Measurements from ENCODE around the gene EMILIN1. TPM values are rescaled to one million over a fixed set of nuclear protein-coding genes. Genes with fewer than 3 reads are reported as not detected.

The EMILIN1 gene
- total RNA-seq, result under 1 TPM; 0.75 to 0.79 TPM

- ATAC-seq (no peak), DNase-seq (no peak)
- CTCF ChIA-PET, result no interaction called here
- Mint-ChIP-seq H3K4me3 (no peak within 1 kb of the TSS), H3K9me3 (ENCODE audit: low read depth) (no peaks in the 10 kb centered on the region), H3K4me1 (peaks cover 45% of the 10 kb centered on the region), H3K36me3 (no peaks in the 10 kb centered on the region), H3K27ac (no peak within 1 kb of the TSS), H3K27me3 (no peaks in the 10 kb centered on the region)
Measured at GRCh38 chr2:27078267-27079194, at the start of gene EMILIN1. EMILIN1 (plus strand) TSS chr2:27078615; CDS start chr2:27079066, 451 bp downstream.

DNA sequence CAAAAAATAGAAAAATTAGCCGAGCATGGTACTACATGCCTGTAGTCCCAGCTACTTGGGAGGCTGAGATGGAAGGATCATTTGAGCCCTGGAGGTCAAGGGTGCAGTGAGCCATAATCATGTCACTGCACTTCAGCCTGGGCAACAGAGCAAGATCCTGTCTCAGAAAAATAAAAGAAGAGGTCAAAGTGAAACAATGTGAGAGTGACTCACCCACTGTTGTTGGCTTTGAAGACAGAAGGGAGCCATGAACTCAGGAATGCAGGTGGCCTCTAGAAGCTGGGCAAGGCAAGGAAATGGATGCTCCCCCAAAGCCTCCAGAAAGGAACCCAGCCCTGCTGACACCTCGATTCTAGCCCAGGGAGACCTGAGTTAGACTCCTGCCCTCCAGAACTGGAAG, 49.4 kb upstream of the EMILIN1 start:
- Mint-ChIP-seq H3K4me1 (peaks cover 48% of the 10 kb centered on the region), H3K4me3 (no peak overlapping the region), H3K27me3 (no peaks in the 10 kb centered on the region), H3K36me3 (peaks cover 11% of the 10 kb centered on the region), H3K9me3 (ENCODE audit: low read depth) (no peaks in the 10 kb centered on the region), H3K27ac (no peak overlapping the region)
- CTCF ChIA-PET, result interaction anchor here (1.1 to 2.8 kb wide), 2 partner anchors 12 to 67 kb away, joined by 3 to 8 read pairs; no protein-coding TSS in a partner anchor
- ATAC-seq (no peak), DNase-seq (no peak)

DNA sequence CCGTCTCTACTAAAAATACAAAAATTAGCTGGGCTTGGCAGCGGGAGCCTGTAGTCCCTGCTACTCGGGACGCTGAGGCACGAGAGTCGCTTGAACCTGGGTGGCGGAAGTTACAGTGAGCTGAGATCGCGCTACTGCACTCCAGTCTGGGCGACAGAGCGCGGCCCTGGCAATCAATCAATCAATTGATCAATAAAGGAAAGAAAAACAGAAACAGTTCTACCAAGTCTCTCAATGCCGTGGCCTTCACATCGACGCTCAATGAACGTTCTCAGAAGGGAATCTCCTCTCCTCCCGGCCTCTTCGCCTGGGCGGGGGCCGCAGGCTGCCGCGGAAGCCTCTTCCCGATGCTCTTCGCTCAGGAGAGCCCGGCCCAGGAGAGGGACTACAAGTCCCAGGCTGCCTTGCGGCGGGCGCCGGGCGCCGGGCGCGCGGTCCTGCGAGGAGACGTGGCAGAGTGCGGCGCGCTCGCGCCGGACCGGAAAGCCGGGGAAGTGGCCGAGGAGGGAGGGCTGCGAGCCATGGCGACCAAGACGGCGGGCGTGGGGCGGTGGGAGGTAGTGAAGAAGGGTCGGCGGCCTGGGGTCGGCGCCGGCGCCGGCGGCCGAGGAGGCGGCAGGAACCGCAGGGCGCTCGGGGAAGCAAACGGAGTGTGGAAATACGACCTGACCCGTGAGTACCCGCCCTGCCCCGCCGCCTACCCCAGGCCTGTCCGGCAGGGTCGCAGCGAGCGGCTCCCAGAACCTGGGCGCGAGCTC, 45.7 kb upstream of the EMILIN1 start, which contains the start of gene TMEM214:
TMEM214 (plus strand) TSS at position 471 of the 758 bp plus-strand sequence; CDS start at position 522, 51 bp downstream.
- peak within 1 kb of the TSS; percentile 87 for H3K27ac Mint-ChIP-seq
- peak; percentile 89 for DNase-seq
- no peaks in the 10 kb centered on the region for H3K9me3 Mint-ChIP-seq (ENCODE audit: low read depth)
- ATAC-seq, result peak; percentile 99
- CTCF ChIA-PET, result interaction anchor here (0.9 to 3.7 kb wide), 7 partner anchors 16 to 271 kb away, joined by 3 to 16 read pairs (median 4); partner anchors contain the start of gene AGBL5
- peaks cover 34% of the 10 kb centered on the region for H3K36me3 Mint-ChIP-seq
- no peaks in the 10 kb centered on the region for H3K27me3 Mint-ChIP-seq
- H3K4me1 Mint-ChIP-seq, result peaks cover 59% of the 10 kb centered on the region
- H3K4me3 Mint-ChIP-seq, result peak within 1 kb of the TSS; percentile 92

DNA sequence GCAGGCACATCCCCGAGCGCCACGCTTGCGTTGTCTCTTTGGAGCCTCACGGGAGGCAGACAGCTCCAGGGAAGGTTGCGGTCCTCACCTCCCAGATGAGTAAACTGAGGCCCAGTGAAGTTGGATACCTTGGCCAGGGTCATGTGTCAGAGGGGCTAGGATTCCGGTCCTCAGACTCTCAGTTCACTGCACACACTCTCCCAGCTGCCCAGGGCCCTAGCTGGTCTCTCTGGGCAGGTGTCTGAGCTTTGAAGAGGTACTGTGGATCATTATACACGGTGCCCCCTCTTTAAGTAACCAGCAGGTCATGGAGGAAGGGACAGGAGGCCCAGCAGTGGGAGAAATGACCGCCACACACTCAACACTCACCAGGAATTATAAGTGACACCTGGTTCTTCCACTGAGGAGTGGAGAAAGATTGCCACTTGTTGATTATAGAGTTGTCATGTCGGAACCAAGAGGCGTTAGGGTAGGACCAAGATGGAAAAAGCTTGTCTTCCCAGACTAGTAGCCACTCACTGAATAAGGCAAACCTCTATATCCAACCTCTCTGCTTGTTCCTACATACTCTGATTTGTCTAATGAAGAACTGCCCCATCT, 45.1 kb upstream of the EMILIN1 start:
- CTCF ChIA-PET, result interaction anchor here (0.9 to 3.7 kb wide), 7 partner anchors 13 to 270 kb away, joined by 3 to 16 read pairs (median 4); partner anchors contain the start of gene AGBL5
- ATAC-seq (peak; percentile 8), DNase-seq (no peak)
- Mint-ChIP-seq H3K4me1 (peaks cover 56% of the 10 kb centered on the region), H3K9me3 (ENCODE audit: low read depth) (no peaks in the 10 kb centered on the region), H3K27ac (peak overlapping the region; percentile 87), H3K4me3 (peak overlapping the region; percentile 92), H3K36me3 (peaks cover 35% of the 10 kb centered on the region), H3K27me3 (no peaks in the 10 kb centered on the region)

- H3K4me1 Mint-ChIP-seq, result peaks cover 36% of the 10 kb centered on the region
- H3K36me3 Mint-ChIP-seq, result peaks cover 40% of the 10 kb centered on the region
- no peak overlapping the region for H3K27ac Mint-ChIP-seq
Measured at GRCh38 chr2:27038012-27038411, 40.4 kb upstream of the EMILIN1 start.

GRCh38 chr2:27038631-27039339, 39.6 kb upstream of the EMILIN1 start:
- ATAC-seq (no peak), DNase-seq (no peak)
- Mint-ChIP-seq H3K27me3 (no peaks in the 10 kb centered on the region), H3K4me1 (peaks cover 30% of the 10 kb centered on the region), H3K27ac (no peak overlapping the region), H3K36me3 (peaks cover 40% of the 10 kb centered on the region), H3K4me3 (no peak overlapping the region), H3K9me3 (ENCODE audit: low read depth) (no peaks in the 10 kb centered on the region)
- CTCF ChIA-PET, result interaction anchor here (2.1 kb wide), 1 partner anchor 77 kb away, joined by 8 read pairs; no protein-coding TSS in a partner anchor

More at GRCh38 chr2:27038012-27038411, 40.4 kb upstream of the EMILIN1 start:
- Mint-ChIP-seq H3K9me3 (ENCODE audit: low read depth) (no peaks in the 10 kb centered on the region), H3K27me3 (no peaks in the 10 kb centered on the region), H3K4me3 (no peak overlapping the region)
- no peak for DNase-seq
- ATAC-seq, result no peak
- CTCF ChIA-PET, result interaction anchor here (2.1 kb wide), 1 partner anchor 76 kb away, joined by 8 read pairs; no protein-coding TSS in a partner anchor

DNA sequence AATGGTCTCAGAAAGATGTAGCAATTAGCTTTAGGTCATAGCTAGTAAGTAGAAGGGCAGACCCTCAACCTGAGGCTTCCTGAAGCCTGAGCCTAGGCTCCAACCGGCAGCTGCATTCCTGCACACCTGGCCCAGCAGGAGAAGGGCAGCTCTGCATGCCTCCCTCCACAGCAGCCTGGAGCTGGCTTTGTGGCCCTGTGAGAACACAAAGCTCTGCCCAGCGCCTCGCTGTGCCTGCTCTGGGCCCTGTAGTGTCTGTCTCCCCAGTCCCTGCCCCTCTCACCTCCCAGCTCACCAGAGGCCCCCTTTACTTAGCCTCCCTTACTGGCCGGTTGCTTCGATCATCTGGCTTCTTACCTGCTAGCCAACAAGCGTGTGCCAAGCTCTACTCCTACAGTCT, 39.0 kb upstream of the EMILIN1 start:
- CTCF ChIA-PET, result interaction anchor here (0.6 kb wide), 1 partner anchor 80 kb away, joined by 4 read pairs; no protein-coding TSS in a partner anchor
- no peak for ATAC-seq
- no peak for DNase-seq
- Mint-ChIP-seq H3K36me3 (peaks cover 35% of the 10 kb centered on the region), H3K27ac (no peak overlapping the region), H3K27me3 (no peaks in the 10 kb centered on the region), H3K4me1 (peaks cover 24% of the 10 kb centered on the region), H3K9me3 (ENCODE audit: low read depth) (no peaks in the 10 kb centered on the region), H3K4me3 (no peak overlapping the region)

DNA sequence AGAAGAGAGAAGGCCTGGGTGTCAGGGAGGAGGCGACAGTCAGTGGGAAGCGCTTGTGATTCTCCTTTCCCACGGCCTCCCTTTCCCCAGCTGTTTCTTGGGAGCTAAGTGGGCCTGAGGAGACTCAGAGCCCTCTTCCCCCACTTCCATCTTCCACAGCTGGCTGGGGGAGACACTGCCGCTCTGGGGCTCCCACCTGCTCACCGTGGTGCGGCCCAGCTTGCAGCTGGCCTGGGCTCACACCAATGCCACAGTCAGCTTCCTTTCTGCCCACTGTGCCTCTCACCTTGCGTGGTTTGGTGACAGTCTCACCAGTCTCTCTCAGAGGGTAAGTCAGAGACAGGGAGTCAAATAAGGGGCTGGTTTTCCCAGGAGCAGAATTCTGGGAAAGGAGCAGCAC, 38.5 kb upstream of the EMILIN1 start:
- Mint-ChIP-seq H3K36me3 (peaks cover 35% of the 10 kb centered on the region), H3K27me3 (no peaks in the 10 kb centered on the region), H3K27ac (no peak overlapping the region), H3K9me3 (ENCODE audit: low read depth) (no peaks in the 10 kb centered on the region), H3K4me3 (no peak overlapping the region), H3K4me1 (peaks cover 24% of the 10 kb centered on the region)
- DNase-seq, result no peak
- ATAC-seq, result no peak
- CTCF ChIA-PET, result interaction anchor here (0.6 to 2.5 kb wide), 2 partner anchors 10 to 81 kb away, joined by 4 to 8 read pairs; no protein-coding TSS in a partner anchor

GRCh38 chr2:27040282-27040681, 38.1 kb upstream of the EMILIN1 start:
- H3K36me3 Mint-ChIP-seq, result peaks cover 33% of the 10 kb centered on the region
- CTCF ChIA-PET, result interaction anchor here (0.6 to 2.5 kb wide), 3 partner anchors 10 to 706 kb away, joined by 3 to 8 read pairs (median 3); no protein-coding TSS in a partner anchor

DNA sequence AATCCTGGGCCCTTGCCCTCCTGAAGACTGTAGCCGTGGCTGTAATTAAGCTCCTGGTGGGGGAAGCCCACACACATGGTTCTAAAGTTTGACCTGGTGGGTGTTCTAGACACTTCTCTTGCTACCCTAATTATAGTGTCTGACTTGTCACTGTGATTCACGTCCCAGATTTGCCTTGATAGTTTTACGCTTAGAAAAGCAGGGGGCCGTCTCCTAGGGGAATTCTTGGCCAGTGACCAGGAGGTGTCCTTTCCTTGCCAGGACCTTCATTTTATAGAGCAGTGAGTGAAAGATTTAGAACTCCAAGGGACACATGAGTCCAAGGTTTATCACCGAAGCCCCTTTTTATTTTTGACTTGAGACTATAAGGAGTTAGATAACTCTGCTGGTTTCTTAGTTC, 36.7 kb upstream of the EMILIN1 start:
- no peak overlapping the region for H3K27ac Mint-ChIP-seq
- H3K4me3 Mint-ChIP-seq, result no peak overlapping the region
- ATAC-seq (no peak), DNase-seq (no peak)
- H3K9me3 Mint-ChIP-seq (ENCODE audit: low read depth), result no peaks in the 10 kb centered on the region
- peaks cover 16% of the 10 kb centered on the region for H3K4me1 Mint-ChIP-seq
- CTCF ChIA-PET, result interaction anchor here (1.2 to 2.5 kb wide), 2 partner anchors 8 to 80 kb away, joined by 3 to 8 read pairs; no protein-coding TSS in a partner anchor
- no peaks in the 10 kb centered on the region for H3K27me3 Mint-ChIP-seq
- H3K36me3 Mint-ChIP-seq, result peaks cover 25% of the 10 kb centered on the region

More at GRCh38 chr2:27040282-27040681, 38.1 kb upstream of the EMILIN1 start:
- Mint-ChIP-seq H3K4me3 (no peak overlapping the region), H3K27me3 (no peaks in the 10 kb centered on the region), H3K27ac (no peak overlapping the region), H3K4me1 (peaks cover 20% of the 10 kb centered on the region), H3K9me3 (ENCODE audit: low read depth) (no peaks in the 10 kb centered on the region)
- ATAC-seq, result no peak
- DNase-seq, result no peak

DNA sequence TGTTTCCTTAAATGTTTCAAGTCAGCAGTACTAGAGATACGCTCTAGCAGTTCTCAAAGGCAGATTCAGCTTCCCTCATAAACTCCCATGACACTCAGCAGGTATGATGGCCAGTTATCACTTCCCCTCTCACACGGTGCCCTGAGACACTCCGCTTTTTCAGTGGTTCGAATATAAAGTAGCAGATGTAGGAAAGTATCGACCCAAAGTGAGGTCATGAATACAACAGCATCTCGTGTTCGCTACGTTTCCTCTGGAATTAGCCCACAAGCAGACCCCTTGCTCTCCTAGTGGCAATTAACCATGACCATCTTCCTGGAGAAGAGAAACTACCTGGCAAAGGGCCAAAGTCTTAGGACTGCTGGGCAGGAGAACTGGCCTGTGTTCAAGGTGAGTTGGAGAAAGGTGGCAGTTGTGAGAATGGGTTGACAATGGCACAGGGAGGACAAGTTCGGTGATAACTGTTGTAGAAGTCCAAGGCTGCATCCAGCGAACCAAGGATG, 36.2 kb upstream of the EMILIN1 start:
- H3K4me3 Mint-ChIP-seq, result no peak overlapping the region
- no peaks in the 10 kb centered on the region for H3K9me3 Mint-ChIP-seq (ENCODE audit: low read depth)
- ATAC-seq, result no peak
- DNase-seq, result no peak
- peaks cover 21% of the 10 kb centered on the region for H3K36me3 Mint-ChIP-seq
- H3K27ac Mint-ChIP-seq, result no peak overlapping the region
- CTCF ChIA-PET, result interaction anchor here (1.4 to 2.5 kb wide), 2 partner anchors 8 to 44 kb away, joined by 3 to 8 read pairs; partner anchors contain the start of gene KHK
- H3K27me3 Mint-ChIP-seq, result no peaks in the 10 kb centered on the region
- peaks cover 16% of the 10 kb centered on the region for H3K4me1 Mint-ChIP-seq

Data from activated CD8-positive, alpha-beta memory T cell treated with anti-CD3 and anti-CD28 coated beads, Interleukin-2, amount 10 ng/mL, durations not matched to agents 7 days and 5 days (primary cell).